GM12874 (cell line): ENCODE data around the gene ITPR2.

ENCODE experiments used
- CTCF ChIP-seq: IDR thresholded peaks from 2 replicates; pipeline ENCODE4 v1.5.1; 2011; ENCODE audit warnings: low read depth, mild to moderate bottlenecking, control low read depth, low read length, moderate library complexity; ENCODE audit not compliant: insufficient read depth

Gene ITPR2

GRCh38 chr12:26374934-26375680 lies 457.9 kb downstream of the ITPR2 start:
- TF ChIP-seq CTCF, result no peak

GRCh38 chr12:26373606-26374495 lies 459.1 kb downstream of the ITPR2 start:
- no peak for TF ChIP-seq CTCF

GRCh38 chr12:26372866-26373265 lies 460.1 kb downstream of the ITPR2 start:
- TF ChIP-seq CTCF, result no peak

- TF ChIP-seq CTCF, result no peak
These were observed 462.9 kb downstream of the ITPR2 start for GRCh38 chr12:26370098-26370497.

- no peak for TF ChIP-seq CTCF
These were observed 463.4 kb downstream of the ITPR2 start for GRCh38 chr12:26369588-26369987.

- TF ChIP-seq CTCF, result no peak
These were observed 464.8 kb downstream of the ITPR2 start for GRCh38 chr12:26367991-26368730.

- no peak for TF ChIP-seq CTCF
These were observed 471.0 kb downstream of the ITPR2 start for GRCh38 chr12:26361964-26362363.
